HG03432 (cell line): ENCODE data around the gene LGALS7B.
A peak's percentile ranks its signal among the peaks of the same experiment; 100 is the strongest.
"Not testable (repeated sequence)": the region's sequence is repeated elsewhere in the genome, so short reads cannot be mapped to it uniquely, and the experiment has no call there.

ENCODE experiments used
- ATAC-seq: cut with Tn5 transposase; IDR thresholded peaks from one replicate; pipeline ENCODE4 v1.9.1; 2021; ENCODE audit warnings: mild to moderate bottlenecking, moderate library complexity; ENCODE audit not compliant: unreplicated experiment

The LGALS7B gene

GRCh38 chr19:38816131-38816750 is 27.2 kb downstream of the LGALS7B start:
- ATAC-seq, result no peak

GRCh38 chr19:38817081-38817480 is 28.1 kb downstream of the LGALS7B start:
- ATAC-seq, result no peak

- ATAC-seq, result no peak
These were observed 30.4 kb downstream of the LGALS7B start for GRCh38 chr19:38819231-38819920.

- not testable (repeated sequence) for ATAC-seq
These were observed 32.3 kb downstream of the LGALS7B start for GRCh38 chr19:38821230-38821825.

- not testable (repeated sequence) for ATAC-seq
These were observed 36.9 kb downstream of the LGALS7B start for GRCh38 chr19:38825936-38826335.

- ATAC-seq, result no peak
These were observed 38.0 kb downstream of the LGALS7B start for GRCh38 chr19:38826856-38827551.

- ATAC-seq, result not testable (repeated sequence)
These were observed 40.2 kb downstream of the LGALS7B start for GRCh38 chr19:38829203-38829602.

- ATAC-seq, result no peak
These were observed 41.2 kb downstream of the LGALS7B start for GRCh38 chr19:38830039-38830733.

- peak; percentile 54 for ATAC-seq
These were observed 42.2 kb downstream of the LGALS7B start for GRCh38 chr19:38831142-38831605.

- no peak for ATAC-seq
These were observed 44.1 kb downstream of the LGALS7B start for GRCh38 chr19:38833092-38833425.

GRCh38 chr19:38834104-38834490 is 45.1 kb downstream of the LGALS7B start:
- no peak for ATAC-seq

- ATAC-seq, result no peak
These were observed 45.6 kb downstream of the LGALS7B start for GRCh38 chr19:38834590-38834989.

- ATAC-seq, result no peak
These were observed 47.4 kb downstream of the LGALS7B start for GRCh38 chr19:38836159-38836982.

GRCh38 chr19:38836983-38837626 is 48.1 kb downstream of the LGALS7B start:
- ATAC-seq, result no peak

GRCh38 chr19:38837656-38838121 is 48.7 kb downstream of the LGALS7B start:
- ATAC-seq, result no peak

- no peak for ATAC-seq
These were observed 49.4 kb downstream of the LGALS7B start for GRCh38 chr19:38838208-38838985.

- ATAC-seq, result no peak
These were observed 50.2 kb downstream of the LGALS7B start for GRCh38 chr19:38838986-38839761.
